Astrocyte (in vitro differentiated cells and primary cell): ENCODE data around the gene PLEKHA8. TPM values are rescaled to one million over a fixed set of nuclear protein-coding genes. Genes with fewer than 3 reads are reported as not detected.

Source experiments
- DNase-seq: peaks from one replicate; pipeline ENCODE4 v3.0.0-alpha.2; 2010; ENCODE audit warnings: low read depth
- FAIRE-seq: peaks from 2 replicates; lab custom pipeline; 2011; peaks lifted over from hg19 to GRCh38; lab: Jason Lieb, UNC
- H2AFZ ChIP-seq: 2 replicates; pipeline ENCODE4 v1.6.0; 2012; ENCODE audit warnings: low read depth, low read length, inconsistent platforms
- H3K27ac ChIP-seq: 2 replicates; pipeline ENCODE4 v1.5.1; 2011; ENCODE audit warnings: low read depth, low read length, inconsistent platforms
- H3K27me3 ChIP-seq: 2 replicates; pipeline ENCODE4 v1.6.0; 2011; ENCODE audit warnings: low read length, inconsistent platforms; ENCODE audit not compliant: insufficient read depth
- H3K36me3 ChIP-seq: 2 replicates; pipeline ENCODE4 v1.5.1; 2011; ENCODE audit warnings: low read length, inconsistent platforms; ENCODE audit not compliant: insufficient read depth
- H3K4me1 ChIP-seq: 2 replicates; pipeline ENCODE4 v1.5.1; 2011; ENCODE audit warnings: low read length, inconsistent platforms; ENCODE audit not compliant: insufficient read depth
- H3K4me2 ChIP-seq: 2 replicates; pipeline ENCODE4 v1.6.0; 2012; ENCODE audit warnings: low read length, inconsistent platforms
- H3K4me3 ChIP-seq: 2 replicates; pipeline ENCODE4 v1.5.1; 2011; ENCODE audit warnings: low read depth, mild to moderate bottlenecking, low read length, inconsistent platforms; ENCODE audit not compliant: insufficient read depth
- H3K79me2 ChIP-seq: 2 replicates; pipeline ENCODE4 v1.6.0; 2012; ENCODE audit warnings: mild to moderate bottlenecking, low read length, inconsistent platforms; ENCODE audit not compliant: insufficient read depth
- H3K9ac ChIP-seq: 2 replicates; pipeline ENCODE4 v1.6.0; 2012; ENCODE audit warnings: mild to moderate bottlenecking, low read length, inconsistent platforms
- H3K9me3 ChIP-seq: 2 replicates; pipeline ENCODE4 v1.5.1; 2012; ENCODE audit warnings: low read depth, mild to moderate bottlenecking, low read length, inconsistent platforms; ENCODE audit not compliant: insufficient read depth
- H4K20me1 ChIP-seq: 2 replicates; pipeline ENCODE4 v1.6.0; 2012; ENCODE audit warnings: low read length, inconsistent platforms; ENCODE audit not compliant: insufficient read depth
- H3K27ac Mint-ChIP-seq: one replicate; pipeline ENCODE4 v1.8.0; 2021; ENCODE audit warnings: mild to moderate bottlenecking, mixed read lengths; ENCODE audit not compliant: unreplicated experiment
- H3K27me3 Mint-ChIP-seq: one replicate; pipeline ENCODE4 v1.8.0; 2021; ENCODE audit warnings: low read depth, mixed read lengths; ENCODE audit not compliant: unreplicated experiment
- H3K36me3 Mint-ChIP-seq: one replicate; pipeline ENCODE4 v1.8.0; 2021; ENCODE audit warnings: low read depth, mixed read lengths; ENCODE audit not compliant: unreplicated experiment
- H3K4me1 Mint-ChIP-seq: one replicate; pipeline ENCODE4 v1.8.0; 2021; ENCODE audit warnings: low read depth, mixed read lengths; ENCODE audit not compliant: unreplicated experiment
- H3K4me3 Mint-ChIP-seq: one replicate; pipeline ENCODE4 v1.8.0; 2021; ENCODE audit warnings: mild to moderate bottlenecking, moderate library complexity, mixed read lengths; ENCODE audit not compliant: unreplicated experiment
- H3K9me3 Mint-ChIP-seq: one replicate; pipeline ENCODE4 v1.8.0; 2021; ENCODE audit warnings: mild to moderate bottlenecking, mixed read lengths; ENCODE audit not compliant: unreplicated experiment
- EZH2 ChIP-seq: IDR thresholded peaks from 2 replicates; pipeline ENCODE4 v1.6.1; 2012; ENCODE audit warnings: mild to moderate bottlenecking, low read length, inconsistent platforms; ENCODE audit not compliant: insufficient read depth
- total RNA-seq: library from RNA; stranded (reverse); gene quantifications from 2 replicates; pipeline ENCODE4 v1.2.1, GENCODE V29; 2021
- TF ChIP-seq, protein P1 (sequence below): IDR thresholded peaks from 2 replicates; pipeline ENCODE4 v1.5.1; 2011; ENCODE audit warnings: low read depth, mild to moderate bottlenecking, inconsistent platforms, low read length, moderate library complexity; ENCODE audit not compliant: insufficient read depth

PLEKHA8 gene
- total RNA-seq, 1 donor from 2014 or later = 34.7 TPM

DNA sequence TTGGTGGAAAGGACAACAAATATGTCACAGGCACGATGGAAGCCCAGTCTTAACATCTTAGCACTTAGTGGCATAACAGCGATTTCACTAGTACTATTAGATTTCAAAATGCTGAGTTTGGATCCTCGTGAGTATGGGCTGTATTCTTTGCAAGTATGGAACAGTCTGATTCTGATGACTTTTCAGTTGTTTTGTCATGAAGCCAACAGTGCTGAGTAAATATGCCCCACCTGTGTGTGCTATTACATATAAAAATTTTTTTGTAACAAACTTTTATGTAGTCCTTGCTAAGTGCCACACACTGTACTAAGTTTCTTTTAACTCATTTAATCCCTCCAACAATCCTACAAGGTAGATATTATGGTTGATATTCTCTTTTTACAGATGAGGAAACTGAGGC lies 137.4 kb downstream of the PLEKHA8 start:
- Histone ChIP-seq H3K9me3 (no peaks in the 10 kb centered on the region), H3K79me2 (no peaks in the 10 kb centered on the region), H3K4me2 (no peak overlapping the region), H3K27me3 (peaks cover 5% of the 10 kb centered on the region), H4K20me1 (no peaks in the 10 kb centered on the region), H3K27ac (no peak overlapping the region), H2AFZ (no peak overlapping the region), H3K9ac (no peak overlapping the region), H3K36me3 (no peaks in the 10 kb centered on the region), H3K4me1 (peaks cover 33% of the 10 kb centered on the region), H3K4me3 (no peak overlapping the region)
- no peak for FAIRE-seq
- H3K9me3 Mint-ChIP-seq = no peaks in the 10 kb centered on the region
- peaks cover 6% of the 10 kb centered on the region for H3K36me3 Mint-ChIP-seq
- H3K27ac Mint-ChIP-seq = no peak overlapping the region
- DNase-seq = no peak
- peak overlapping the region; percentile 17 for H3K4me3 Mint-ChIP-seq
- H3K27me3 Mint-ChIP-seq = peaks cover 6% of the 10 kb centered on the region
- H3K4me1 Mint-ChIP-seq = peaks cover 40% of the 10 kb centered on the region
- no peak for TF ChIP-seq EZH2
- TF ChIP-seq, protein P1, sequence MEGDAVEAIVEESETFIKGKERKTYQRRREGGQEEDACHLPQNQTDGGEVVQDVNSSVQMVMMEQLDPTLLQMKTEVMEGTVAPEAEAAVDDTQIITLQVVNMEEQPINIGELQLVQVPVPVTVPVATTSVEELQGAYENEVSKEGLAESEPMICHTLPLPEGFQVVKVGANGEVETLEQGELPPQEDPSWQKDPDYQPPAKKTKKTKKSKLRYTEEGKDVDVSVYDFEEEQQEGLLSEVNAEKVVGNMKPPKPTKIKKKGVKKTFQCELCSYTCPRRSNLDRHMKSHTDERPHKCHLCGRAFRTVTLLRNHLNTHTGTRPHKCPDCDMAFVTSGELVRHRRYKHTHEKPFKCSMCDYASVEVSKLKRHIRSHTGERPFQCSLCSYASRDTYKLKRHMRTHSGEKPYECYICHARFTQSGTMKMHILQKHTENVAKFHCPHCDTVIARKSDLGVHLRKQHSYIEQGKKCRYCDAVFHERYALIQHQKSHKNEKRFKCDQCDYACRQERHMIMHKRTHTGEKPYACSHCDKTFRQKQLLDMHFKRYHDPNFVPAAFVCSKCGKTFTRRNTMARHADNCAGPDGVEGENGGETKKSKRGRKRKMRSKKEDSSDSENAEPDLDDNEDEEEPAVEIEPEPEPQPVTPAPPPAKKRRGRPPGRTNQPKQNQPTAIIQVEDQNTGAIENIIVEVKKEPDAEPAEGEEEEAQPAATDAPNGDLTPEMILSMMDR = no peak

DNA sequence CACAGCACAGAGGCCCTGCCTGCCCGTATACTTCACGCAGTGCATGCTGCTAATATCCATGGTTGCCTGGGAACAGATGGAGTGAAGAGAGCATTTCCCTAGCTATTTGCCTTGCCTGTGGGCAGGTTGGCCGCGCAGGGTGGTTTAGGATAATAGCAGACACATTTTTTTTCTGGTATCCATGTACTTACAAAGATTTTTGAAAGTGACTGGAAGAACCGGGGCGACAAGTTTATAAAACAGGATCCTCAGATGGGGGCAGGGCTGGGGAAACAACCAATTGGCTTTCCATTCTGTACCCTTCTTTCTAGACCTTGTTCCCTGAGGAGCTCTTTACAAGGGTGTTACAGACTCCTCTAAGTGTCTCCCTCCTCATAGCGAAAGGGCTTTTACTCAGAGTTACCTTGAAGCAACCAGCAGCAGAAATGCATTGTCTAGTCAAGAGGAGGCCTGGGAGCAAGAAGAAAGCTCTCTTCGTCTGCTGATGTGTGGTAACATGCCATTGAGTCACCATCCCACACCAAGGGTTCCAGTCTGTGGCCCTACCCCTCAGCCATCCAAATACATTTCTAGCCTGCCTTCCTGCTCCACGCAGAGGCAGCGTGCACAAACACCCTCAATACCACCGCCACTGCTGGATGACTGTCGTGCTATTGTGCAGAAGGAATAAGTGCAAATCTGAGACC lies 138.1 kb downstream of the PLEKHA8 start:
- Histone ChIP-seq H3K4me1 (peaks cover 33% of the 10 kb centered on the region), H3K9me3 (no peaks in the 10 kb centered on the region), H3K9ac (no peak overlapping the region), H3K79me2 (no peaks in the 10 kb centered on the region), H2AFZ (no peak overlapping the region), H3K4me3 (no peak overlapping the region), H3K36me3 (no peaks in the 10 kb centered on the region), H3K27me3 (peaks cover 5% of the 10 kb centered on the region), H3K27ac (no peak overlapping the region), H4K20me1 (no peaks in the 10 kb centered on the region), H3K4me2 (no peak overlapping the region)
- H3K9me3 Mint-ChIP-seq = no peaks in the 10 kb centered on the region
- FAIRE-seq = no peak
- no peak for TF ChIP-seq EZH2
- TF ChIP-seq, protein P1 = no peak
- H3K4me3 Mint-ChIP-seq = no peak overlapping the region
- peak overlapping the region; percentile 21 for H3K27ac Mint-ChIP-seq
- DNase-seq = no peak
- H3K27me3 Mint-ChIP-seq = peaks cover 6% of the 10 kb centered on the region
- H3K36me3 Mint-ChIP-seq = peaks cover 9% of the 10 kb centered on the region
- peaks cover 40% of the 10 kb centered on the region for H3K4me1 Mint-ChIP-seq

DNA sequence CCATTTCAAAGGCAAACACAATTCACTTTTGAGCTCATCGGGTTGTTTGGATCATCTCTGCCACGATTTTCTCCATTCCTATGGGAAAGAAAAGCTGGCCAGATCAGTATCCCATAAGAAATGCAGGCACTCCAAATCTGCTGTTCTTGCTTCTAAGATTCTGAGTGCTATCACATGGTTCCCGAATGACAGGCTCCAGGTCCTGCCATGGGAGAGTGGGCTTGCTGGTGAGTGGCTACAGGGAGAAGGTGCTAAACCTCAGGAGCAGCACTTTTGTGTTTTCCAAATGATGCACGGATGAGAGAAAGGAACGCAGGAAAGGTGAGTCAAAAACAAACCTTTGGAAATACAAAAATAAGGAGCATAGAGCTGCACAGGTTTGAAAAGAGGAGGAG lies 138.6 kb downstream of the PLEKHA8 start:
- Mint-ChIP-seq H3K4me1 (peaks cover 40% of the 10 kb centered on the region), H3K27me3 (peaks cover 6% of the 10 kb centered on the region), H3K27ac (no peak overlapping the region), H3K36me3 (peaks cover 9% of the 10 kb centered on the region), H3K9me3 (no peaks in the 10 kb centered on the region), H3K4me3 (no peak overlapping the region)
- DNase-seq (no peak), FAIRE-seq (no peak)
- Histone ChIP-seq H4K20me1 (no peaks in the 10 kb centered on the region), H3K9me3 (no peaks in the 10 kb centered on the region), H3K27me3 (peaks cover 5% of the 10 kb centered on the region), H3K79me2 (no peaks in the 10 kb centered on the region), H3K4me1 (peaks cover 33% of the 10 kb centered on the region), H3K36me3 (no peaks in the 10 kb centered on the region), H3K9ac (no peak overlapping the region), H2AFZ (no peak overlapping the region), H3K4me2 (no peak overlapping the region), H3K27ac (no peak overlapping the region), H3K4me3 (no peak overlapping the region)
- TF ChIP-seq, protein P1 = no peak
- TF ChIP-seq EZH2 = no peak
